Muscle layer of duodenum (tissue), 2 donors: ENCODE measurements around the gene REP15.

Experiments
- H3K27ac ChIP-seq: one replicate; pipeline ENCODE4 v1.7.0; 2013; ENCODE audit warnings: mild to moderate bottlenecking, low read length
- H3K27me3 ChIP-seq: one replicate; pipeline ENCODE4 v1.7.0; 2013; ENCODE audit warnings: low read depth, mild to moderate bottlenecking, control low read depth, low read length
- H3K36me3 ChIP-seq, 2 donors: one replicate each; pipeline ENCODE4 v1.7.0; 2013; ENCODE audit warnings: low read length in 2 of 2, control low read depth in 1 of 2, mild to moderate bottlenecking in 1 of 2; ENCODE audit not compliant: insufficient read depth in 2 of 2, control insufficient read depth in 1 of 2
- H3K4me1 ChIP-seq, 2 donors: one replicate each; pipeline ENCODE4 v1.7.0; 2013; ENCODE audit warnings: low read length in 2 of 2, mild to moderate bottlenecking in 2 of 2, control low read depth in 1 of 2, moderate library complexity in 1 of 2; ENCODE audit not compliant: insufficient read depth in 2 of 2, control insufficient read depth in 1 of 2
- H3K4me3 ChIP-seq, 2 donors: one replicate each; pipeline ENCODE4 v1.7.0; 2013; ENCODE audit warnings: low read length in 2 of 2, low read depth in 1 of 2, mild to moderate bottlenecking in 1 of 2
- H3K9me3 ChIP-seq, 2 donors: one replicate each; pipeline ENCODE4 v1.7.0; 2013; ENCODE audit warnings: low read length in 2 of 2, control low read depth in 1 of 2, mild to moderate bottlenecking in 1 of 2; ENCODE audit not compliant: control insufficient read depth in 1 of 2
- donor health status: healthy.

The REP15 gene

DNA sequence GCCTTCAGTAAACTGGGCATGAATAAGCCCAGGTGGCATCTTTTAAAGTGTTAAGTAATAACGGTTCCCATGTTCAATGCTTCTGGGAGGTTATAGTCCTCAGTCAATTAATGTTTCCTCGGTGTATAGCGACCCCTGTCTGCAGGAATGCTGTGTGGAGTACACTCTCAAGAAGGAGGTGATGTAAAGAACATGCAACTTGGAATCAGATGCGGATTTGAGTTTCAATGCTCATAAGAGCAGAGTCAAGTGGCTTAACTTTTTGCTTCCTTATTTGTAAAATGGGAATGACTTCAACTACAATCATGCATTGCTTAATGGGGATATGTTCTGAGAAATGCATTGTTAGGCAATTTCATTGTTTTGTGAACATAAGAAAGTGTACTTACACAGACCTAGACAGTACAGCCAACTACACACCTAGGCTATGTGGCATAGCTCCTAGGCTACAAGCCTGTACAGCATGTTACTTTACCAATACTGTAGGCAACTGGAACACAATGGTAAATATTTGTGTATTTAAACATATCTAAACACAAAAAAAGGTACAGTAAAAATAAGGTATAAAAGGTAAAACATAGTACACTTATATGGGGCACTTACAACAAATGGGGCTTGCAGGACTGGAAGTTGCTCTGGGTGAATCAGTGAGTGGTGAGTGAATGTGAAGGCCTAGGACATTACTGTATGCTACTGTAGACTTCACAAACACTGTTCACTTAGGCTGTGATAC, 7.6 kb downstream of the REP15 start:
- no peak overlapping the region for H3K4me3 ChIP-seq
- no peaks in the 10 kb centered on the region for H3K9me3 ChIP-seq
- peaks cover 0 to 4% of the 10 kb centered on the region in 2 donors for H3K4me1 ChIP-seq
- H3K27ac ChIP-seq: no peak overlapping the region
- H3K36me3 ChIP-seq: no peaks in the 10 kb centered on the region
- no peaks in the 10 kb centered on the region for H3K27me3 ChIP-seq

GRCh38 chr12:27705263-27705662, 9.0 kb downstream of the REP15 start:
- Histone ChIP-seq H3K36me3 (peaks cover 0 to 2% of the 10 kb centered on the region in 2 donors), H3K4me1 (no peaks in the 10 kb centered on the region), H3K9me3 (no peaks in the 10 kb centered on the region), H3K27ac (no peak overlapping the region), H3K4me3 (no peak overlapping the region), H3K27me3 (no peaks in the 10 kb centered on the region)

GRCh38 chr12:27707216-27707615, 11.0 kb downstream of the REP15 start:
- Histone ChIP-seq H3K27me3 (no peaks in the 10 kb centered on the region), H3K9me3 (no peaks in the 10 kb centered on the region), H3K27ac (no peak overlapping the region), H3K4me1 (peaks cover 7 to 10% of the 10 kb centered on the region in 2 donors), H3K4me3 (no peak overlapping the region), H3K36me3 (peaks cover 0 to 4% of the 10 kb centered on the region in 2 donors)

GRCh38 chr12:27709212-27709931, 13.1 kb downstream of the REP15 start:
- no peaks in the 10 kb centered on the region for H3K27me3 ChIP-seq
- H3K27ac ChIP-seq: peak overlapping the region; percentile 90
- peaks cover 8 to 19% of the 10 kb centered on the region in 2 donors for H3K4me1 ChIP-seq
- H3K9me3 ChIP-seq: no peaks in the 10 kb centered on the region
- peak overlapping the region; percentile 100 for H3K4me3 ChIP-seq
- peaks cover 0 to 4% of the 10 kb centered on the region in 2 donors for H3K36me3 ChIP-seq

DNA sequence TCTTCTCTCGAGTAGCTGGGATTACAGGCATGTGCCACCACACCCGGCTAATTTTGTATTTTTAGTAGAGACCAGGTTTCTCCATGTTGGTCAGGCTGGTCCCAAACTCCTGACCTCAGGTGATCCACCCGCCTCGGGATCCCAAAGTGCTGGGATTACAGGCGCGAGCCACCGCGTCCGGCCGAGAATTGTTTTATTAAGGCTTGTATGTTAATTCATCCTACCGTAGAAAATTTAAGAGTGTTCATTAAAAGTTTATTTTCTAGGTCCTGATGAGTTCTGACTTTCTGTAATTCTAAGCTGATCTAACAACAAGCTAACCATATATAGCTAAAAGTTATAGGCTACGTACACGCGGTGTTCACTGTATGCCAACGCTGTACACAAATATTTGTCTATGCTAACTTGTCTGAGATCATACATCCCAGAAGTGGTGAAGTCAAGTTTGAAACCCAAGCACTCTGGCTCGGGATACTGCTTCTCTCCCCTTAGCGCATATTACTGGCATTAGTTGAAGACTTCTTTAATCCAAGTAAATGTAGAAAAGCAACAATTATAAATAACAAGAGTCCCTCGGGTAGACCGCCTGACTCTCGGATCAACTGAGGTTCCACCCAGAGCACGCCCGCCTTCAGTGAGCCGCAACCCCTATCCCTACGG, 13.8 kb downstream of the REP15 start:
- no peaks in the 10 kb centered on the region for H3K27me3 ChIP-seq
- H3K4me1 ChIP-seq: peaks cover 8 to 19% of the 10 kb centered on the region in 2 donors
- peaks cover 0 to 4% of the 10 kb centered on the region in 2 donors for H3K36me3 ChIP-seq
- H3K9me3 ChIP-seq: no peaks in the 10 kb centered on the region
- H3K27ac ChIP-seq: peak overlapping the region; percentile 90
- peak overlapping the region; percentile 100 for H3K4me3 ChIP-seq

GRCh38 chr12:27710592-27711316, 14.5 kb downstream of the REP15 start, which contains the start of gene MRPS35:
TSS of gene MRPS35 (plus strand) at chr12:27710832. CDS start at chr12:27710844, 12 bp downstream.
- peak within 1 kb of the TSS; percentile 90 for H3K27ac ChIP-seq
- peaks cover 0 to 9% of the 10 kb centered on the region in 2 donors for H3K36me3 ChIP-seq
- no peaks in the 10 kb centered on the region for H3K27me3 ChIP-seq
- no peaks in the 10 kb centered on the region for H3K9me3 ChIP-seq
- H3K4me1 ChIP-seq: peaks cover 8 to 19% of the 10 kb centered on the region in 2 donors
- H3K4me3 ChIP-seq: peak within 1 kb of the TSS; percentile 100

DNA sequence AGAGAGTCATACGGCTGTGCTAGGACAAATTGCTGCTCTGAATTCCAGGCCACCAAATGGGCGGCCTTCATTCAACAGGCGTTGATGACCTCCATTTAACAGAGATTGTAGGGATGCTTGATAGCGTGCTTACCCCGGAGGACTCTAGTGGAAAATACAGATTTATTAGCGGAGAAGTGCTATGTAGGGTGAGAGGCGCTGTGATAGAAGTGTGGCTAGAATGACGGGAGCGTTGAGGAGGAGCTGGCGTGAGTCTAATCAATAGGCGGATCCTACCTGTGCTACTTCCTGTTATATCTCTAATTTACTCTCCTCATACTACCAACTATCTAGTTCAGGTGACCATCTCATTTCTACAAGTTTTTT, 15.1 kb downstream of the REP15 start:
- Histone ChIP-seq H3K27me3 (no peaks in the 10 kb centered on the region), H3K27ac (peak overlapping the region; percentile 90), H3K4me3 (peak overlapping the region; percentile 100), H3K4me1 (peaks cover 8 to 19% of the 10 kb centered on the region in 2 donors), H3K36me3 (peaks cover 0 to 12% of the 10 kb centered on the region in 2 donors), H3K9me3 (no peaks in the 10 kb centered on the region)

DNA sequence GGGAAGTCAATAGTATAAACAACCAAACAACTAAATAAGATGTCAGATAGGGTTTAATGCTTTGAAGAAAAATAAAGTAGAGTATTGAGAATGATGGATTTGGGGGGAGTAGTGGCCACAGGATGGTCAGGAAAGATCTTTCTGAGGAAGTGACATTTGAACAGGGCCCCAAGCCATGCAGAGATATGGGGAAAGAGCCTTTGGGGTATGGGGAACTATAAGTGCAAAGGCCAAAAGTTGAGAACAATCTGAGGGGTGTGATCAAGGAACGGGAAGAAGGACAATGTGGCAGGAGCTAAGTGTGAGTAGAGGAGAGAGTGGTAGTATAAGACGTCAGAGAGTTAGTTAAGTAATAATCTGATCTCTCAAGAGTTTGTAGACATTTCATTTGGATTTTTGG, 15.7 kb downstream of the REP15 start:
- peak overlapping the region in 1 of 2 donors; percentile 100 for H3K4me3 ChIP-seq
- H3K9me3 ChIP-seq: no peaks in the 10 kb centered on the region
- no peaks in the 10 kb centered on the region for H3K27me3 ChIP-seq
- H3K4me1 ChIP-seq: peaks cover 8 to 19% of the 10 kb centered on the region in 2 donors
- peaks cover 0 to 18% of the 10 kb centered on the region in 2 donors for H3K36me3 ChIP-seq
- H3K27ac ChIP-seq: no peak overlapping the region

DNA sequence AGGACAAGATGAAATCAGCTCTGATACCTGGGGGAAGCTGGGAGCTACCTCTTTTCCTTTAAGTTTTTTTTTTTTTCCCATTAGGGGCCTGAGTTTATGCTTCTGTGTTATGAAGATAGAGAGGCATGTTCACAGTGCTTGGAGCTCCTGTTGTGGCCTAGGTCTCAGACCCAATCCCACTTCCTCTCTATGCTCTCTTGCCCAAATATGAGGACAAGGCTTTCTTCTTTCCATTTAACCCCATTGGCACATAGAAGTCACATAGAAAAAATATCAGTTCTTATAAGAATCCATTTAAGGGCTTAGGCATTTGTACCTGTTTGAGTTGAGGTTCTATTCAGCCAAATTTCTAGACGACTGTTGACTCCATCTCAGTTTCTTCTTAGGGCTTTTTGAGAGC, 27.0 kb downstream of the REP15 start:
- Histone ChIP-seq H3K36me3 (peaks cover 5 to 53% of the 10 kb centered on the region in 2 donors), H3K4me3 (no peak overlapping the region), H3K27me3 (no peaks in the 10 kb centered on the region), H3K27ac (no peak overlapping the region), H3K9me3 (no peaks in the 10 kb centered on the region), H3K4me1 (no peaks in the 10 kb centered on the region)

- Histone ChIP-seq H3K36me3 (peaks cover 20 to 22% of the 10 kb centered on the region in 2 donors), H3K27me3 (no peaks in the 10 kb centered on the region), H3K4me1 (no peaks in the 10 kb centered on the region), H3K9me3 (no peaks in the 10 kb centered on the region), H3K4me3 (no peak overlapping the region), H3K27ac (no peak overlapping the region)
Observed at GRCh38 chr12:27730097-27730588, 33.9 kb downstream of the REP15 start.
